ENCODE measurements around the gene ATG7. TPM values are rescaled to one million over a fixed set of nuclear protein-coding genes. Genes with fewer than 3 reads are reported as not detected.
"Not testable (repeated sequence)": the region's sequence is repeated elsewhere in the genome, so short reads cannot be mapped to it uniquely, and the experiment has no call there.

The ATG7 gene
- total RNA-seq, 6 experiments from 2014 or later, result 44.5 to 53.0 (median 49.3) TPM

- H3K9me3 Mint-ChIP-seq, result peaks cover 8% of the 10 kb centered on the region; the same call in 1 of the 2 replicates
- no peak overlapping the region for H3K27ac Mint-ChIP-seq
- peaks cover 3% of the 10 kb centered on the region; the same call in 1 of the 2 replicates for H3K27me3 Mint-ChIP-seq (ENCODE audit: insufficient read depth)
- H3K4me1 Mint-ChIP-seq (ENCODE audit: low read depth), result peaks cover 31% of the 10 kb centered on the region
- DNase-seq, result no peak
- no peak for TF ChIP-seq CTCF (IDR thresholded peaks at IDR 0.05)
- no peak overlapping the region for H3K4me3 Mint-ChIP-seq
- peaks cover 6% of the 10 kb centered on the region for H3K36me3 Mint-ChIP-seq (ENCODE audit: low read depth)
Observed at GRCh38 chr3:11481556-11481955, 209.4 kb downstream of the ATG7 start.

- H3K4me1 Mint-ChIP-seq (ENCODE audit: low read depth), result peaks cover 26% of the 10 kb centered on the region
- no peak for DNase-seq
- H3K27ac Mint-ChIP-seq, result no peak overlapping the region
- H3K27me3 Mint-ChIP-seq (ENCODE audit: insufficient read depth), result peaks cover 3% of the 10 kb centered on the region; the same call in 1 of the 2 replicates
- peaks cover 6% of the 10 kb centered on the region for H3K36me3 Mint-ChIP-seq (ENCODE audit: low read depth)
- TF ChIP-seq CTCF (IDR thresholded peaks at IDR 0.05), result no peak
- peaks cover 8% of the 10 kb centered on the region; the same call in 1 of the 2 replicates for H3K9me3 Mint-ChIP-seq
- H3K4me3 Mint-ChIP-seq, result no peak overlapping the region
Observed at GRCh38 chr3:11482021-11482420, 209.8 kb downstream of the ATG7 start.

GRCh38 chr3:11488356-11488755 is 216.2 kb downstream of the ATG7 start:
- peaks cover 17% of the 10 kb centered on the region for H3K36me3 Mint-ChIP-seq (ENCODE audit: low read depth)
- peaks cover 12% of the 10 kb centered on the region for H3K9me3 Mint-ChIP-seq
- H3K27me3 Mint-ChIP-seq (ENCODE audit: insufficient read depth); H3K27ac Mint-ChIP-seq; H3K4me3 Mint-ChIP-seq; DNase-seq; H3K4me1 Mint-ChIP-seq (ENCODE audit: low read depth): not testable (repeated sequence)

- no peaks in the 10 kb centered on the region; the same call in 1 of the 2 replicates for H3K27me3 Mint-ChIP-seq (ENCODE audit: insufficient read depth)
- peaks cover 37% of the 10 kb centered on the region for H3K4me1 Mint-ChIP-seq (ENCODE audit: low read depth)
- H3K4me3 Mint-ChIP-seq, result no peak overlapping the region
- peak; percentile 7 for DNase-seq
- no peak for TF ChIP-seq CTCF (IDR thresholded peaks at IDR 0.05)
- H3K9me3 Mint-ChIP-seq, result no peaks in the 10 kb centered on the region; the same call in 1 of the 2 replicates
- H3K36me3 Mint-ChIP-seq (ENCODE audit: low read depth), result peaks cover 29% of the 10 kb centered on the region
- no peak overlapping the region for H3K27ac Mint-ChIP-seq
Observed at GRCh38 chr3:11494131-11494916, 222.1 kb downstream of the ATG7 start.

- no peak for DNase-seq
- TF ChIP-seq CTCF (IDR thresholded peaks at IDR 0.05), result no peak
- H3K27ac Mint-ChIP-seq, result no peak overlapping the region
Observed at GRCh38 chr3:11495948-11496557, 223.9 kb downstream of the ATG7 start.

GRCh38 chr3:11498177-11498576 is 226.0 kb downstream of the ATG7 start:
- Mint-ChIP-seq H3K27me3 (ENCODE audit: insufficient read depth) (no peaks in the 10 kb centered on the region; the same call in 1 of the 2 replicates), H3K27ac (peak overlapping the region; percentile 57; the same call in 1 of the 2 replicates), H3K4me1 (ENCODE audit: low read depth) (peaks cover 41% of the 10 kb centered on the region), H3K36me3 (ENCODE audit: low read depth) (peaks cover 19% of the 10 kb centered on the region), H3K4me3 (peak overlapping the region; percentile 23; the same call in 1 of the 2 replicates), H3K9me3 (no peaks in the 10 kb centered on the region; the same call in 1 of the 2 replicates)
- no peak for TF ChIP-seq CTCF (IDR thresholded peaks at IDR 0.05)
- DNase-seq, result no peak

More at GRCh38 chr3:11495948-11496557, 223.9 kb downstream of the ATG7 start:
- Mint-ChIP-seq H3K36me3 (ENCODE audit: low read depth) (peaks cover 24% of the 10 kb centered on the region), H3K4me1 (ENCODE audit: low read depth) (peaks cover 43% of the 10 kb centered on the region), H3K27me3 (ENCODE audit: insufficient read depth) (no peaks in the 10 kb centered on the region; the same call in 1 of the 2 replicates), H3K9me3 (no peaks in the 10 kb centered on the region; the same call in 1 of the 2 replicates), H3K4me3 (no peak overlapping the region)
